ENCODE measurements around the gene SYNE3.
A peak's percentile ranks its signal among the peaks of the same experiment; 100 is the strongest.

The SYNE3 gene

GRCh38 chr14:95490138-95490509 lies 26.3 kb downstream of the SYNE3 start:
- DNase-seq (ENCODE audit: low read depth in 2 of 2), result no peak

GRCh38 chr14:95489214-95490137 lies 27.0 kb downstream of the SYNE3 start:
- no peak for DNase-seq (ENCODE audit: low read depth in 2 of 2)

GRCh38 chr14:95488376-95489213 lies 27.9 kb downstream of the SYNE3 start:
- DNase-seq (ENCODE audit: low read depth in 2 of 2), result no peak

GRCh38 chr14:95487669-95488084 lies 28.8 kb downstream of the SYNE3 start:
- no peak for DNase-seq (ENCODE audit: low read depth in 2 of 2)

- no peak for DNase-seq (ENCODE audit: low read depth in 2 of 2)
Observed at GRCh38 chr14:95486875-95487668, 29.4 kb downstream of the SYNE3 start.

GRCh38 chr14:95485222-95485819 lies 31.1 kb downstream of the SYNE3 start:
- DNase-seq (ENCODE audit: low read depth in 2 of 2), result no peak

- no peak for DNase-seq (ENCODE audit: low read depth in 2 of 2)
Observed at GRCh38 chr14:95484296-95484695, 32.2 kb downstream of the SYNE3 start.

GRCh38 chr14:95483309-95484165 lies 32.9 kb downstream of the SYNE3 start:
- DNase-seq (ENCODE audit: low read depth in 2 of 2), result peak; percentile 75

GRCh38 chr14:95482627-95483308 lies 33.7 kb downstream of the SYNE3 start:
- no peak for DNase-seq (ENCODE audit: low read depth in 2 of 2)

- DNase-seq (ENCODE audit: low read depth in 2 of 2), result no peak
Observed at GRCh38 chr14:95481391-95482022, 34.9 kb downstream of the SYNE3 start.

GRCh38 chr14:95480887-95481226 lies 35.6 kb downstream of the SYNE3 start:
- DNase-seq (ENCODE audit: low read depth in 2 of 2), result no peak

- no peak for DNase-seq (ENCODE audit: low read depth in 2 of 2)
Observed at GRCh38 chr14:95480109-95480886, 36.2 kb downstream of the SYNE3 start.

- no peak for DNase-seq (ENCODE audit: low read depth in 2 of 2)
Observed at GRCh38 chr14:95479494-95479893, 37.0 kb downstream of the SYNE3 start.

GRCh38 chr14:95478818-95479217 lies 37.6 kb downstream of the SYNE3 start:
- DNase-seq (ENCODE audit: low read depth in 2 of 2), result no peak

GRCh38 chr14:95478309-95478708 lies 38.1 kb downstream of the SYNE3 start:
- DNase-seq (ENCODE audit: low read depth in 2 of 2), result no peak

GRCh38 chr14:95477411-95478269 lies 38.8 kb downstream of the SYNE3 start:
- DNase-seq (ENCODE audit: low read depth in 2 of 2), result no peak

GRCh38 chr14:95476747-95477146 lies 39.7 kb downstream of the SYNE3 start:
- DNase-seq (ENCODE audit: low read depth in 2 of 2), result no peak
